Astrocyte of the hippocampus (primary cell): ENCODE measurements around the gene RGL3.
"Not testable (repeated sequence)": the region's sequence is repeated elsewhere in the genome, so short reads cannot be mapped to it uniquely, and the experiment has no call there.

ENCODE experiments used
- DNase-seq: peaks from one replicate; pipeline ENCODE4 v3.0.0; 2011; ENCODE audit warnings: low read depth, low spot score

RGL3 gene

DNA sequence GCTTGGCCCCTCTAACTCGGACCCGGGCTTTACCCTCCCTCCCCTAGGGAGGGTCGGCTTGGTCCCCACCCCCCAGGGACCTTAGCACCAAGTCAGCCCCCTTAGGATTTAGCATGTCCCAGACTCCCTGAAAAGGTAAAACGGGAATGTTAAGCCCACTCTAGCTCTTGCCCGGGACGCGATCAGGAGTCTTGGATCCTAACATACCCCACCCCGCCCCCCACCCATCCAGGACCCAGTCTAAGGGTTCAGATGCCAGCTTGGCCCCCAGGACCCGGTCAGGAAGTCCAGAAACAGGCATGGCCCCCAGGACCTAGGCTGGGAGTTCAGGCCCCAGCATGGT, 35.4 kb downstream of the RGL3 start:
- DNase-seq: no peak

DNA sequence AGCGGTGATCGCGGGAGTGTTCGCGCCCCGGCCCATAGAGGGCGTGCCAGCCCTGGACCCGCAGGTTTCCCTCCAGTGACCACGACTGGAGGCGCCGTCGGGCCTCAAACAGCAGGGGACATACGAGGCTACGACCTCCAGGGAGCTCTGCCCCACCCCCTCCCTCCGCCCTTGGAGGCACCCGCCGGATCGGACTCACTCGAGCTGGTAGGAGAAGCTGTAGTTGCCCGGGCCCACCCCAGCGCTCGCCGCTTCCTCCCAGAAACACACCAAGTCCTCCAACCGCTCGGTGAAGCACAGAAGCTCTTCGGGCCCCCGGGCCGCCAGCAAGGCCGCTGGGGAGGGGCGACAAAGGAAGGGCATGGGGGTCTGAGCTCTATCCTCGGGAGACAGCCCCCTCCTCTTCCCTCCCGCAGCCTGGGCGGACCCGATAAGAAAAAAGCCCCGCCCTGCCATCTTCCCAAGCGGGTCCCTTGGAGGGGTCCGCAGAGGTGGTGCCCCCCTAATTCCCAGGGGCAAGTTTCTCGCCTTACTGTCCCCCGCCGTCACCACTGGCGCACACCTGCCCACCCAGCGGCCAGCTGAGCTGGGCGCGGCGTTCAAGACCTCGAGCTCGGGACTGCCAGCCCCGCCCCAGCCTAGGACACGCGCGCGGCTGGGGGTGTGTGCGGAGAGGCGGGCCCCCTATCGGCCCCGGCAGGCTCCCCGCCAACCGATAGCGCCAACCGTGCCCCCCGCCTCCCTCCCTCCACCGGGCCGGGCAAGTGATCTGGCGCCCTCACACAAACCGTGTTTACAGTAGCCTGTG, 36.0 kb downstream of the RGL3 start:
- DNase-seq: peak; percentile 28

DNA sequence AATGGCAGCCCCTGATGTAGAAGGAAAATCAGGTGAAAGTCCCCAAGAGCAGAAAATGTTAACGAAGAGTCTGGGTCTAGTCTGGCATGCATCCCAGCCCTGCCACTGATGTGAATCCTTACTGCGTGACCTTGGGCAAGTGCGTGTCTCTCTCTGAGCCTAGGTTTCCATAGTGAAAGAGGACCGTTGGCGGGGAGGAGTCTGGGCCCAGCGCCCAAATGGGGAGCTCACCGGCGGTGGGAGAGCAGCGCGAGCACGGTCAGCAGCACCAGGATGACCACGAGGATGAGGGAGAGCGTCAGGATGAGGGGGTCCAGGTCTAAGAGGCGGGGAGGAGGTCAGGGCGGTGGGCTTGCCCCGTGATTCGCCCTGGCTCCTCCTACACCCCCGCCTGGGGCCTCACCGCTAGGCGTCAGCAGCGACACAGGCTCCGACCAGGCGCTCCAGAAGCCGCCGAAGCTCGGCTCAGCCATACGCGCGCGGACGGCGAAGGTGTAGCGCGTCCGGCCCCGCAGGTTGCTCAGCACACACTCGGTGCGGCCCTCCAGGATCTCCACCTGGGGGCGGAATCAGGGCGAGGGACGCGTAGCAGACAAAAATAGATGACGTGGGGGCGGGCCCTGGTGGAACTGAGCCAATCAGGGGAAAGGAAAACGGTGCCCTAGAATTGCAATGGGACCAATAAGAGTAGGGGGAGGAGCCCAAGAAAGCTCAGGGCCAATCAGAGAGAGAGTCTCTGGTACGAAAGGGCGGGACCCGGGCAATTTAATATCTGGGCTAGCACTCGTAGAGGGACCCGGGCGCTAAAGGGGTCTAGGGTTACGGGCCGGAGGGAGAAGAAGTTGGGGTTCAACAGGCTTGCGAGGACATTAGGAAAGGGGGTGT, 38.2 kb downstream of the RGL3 start:
- DNase-seq: peak; percentile 96

DNA sequence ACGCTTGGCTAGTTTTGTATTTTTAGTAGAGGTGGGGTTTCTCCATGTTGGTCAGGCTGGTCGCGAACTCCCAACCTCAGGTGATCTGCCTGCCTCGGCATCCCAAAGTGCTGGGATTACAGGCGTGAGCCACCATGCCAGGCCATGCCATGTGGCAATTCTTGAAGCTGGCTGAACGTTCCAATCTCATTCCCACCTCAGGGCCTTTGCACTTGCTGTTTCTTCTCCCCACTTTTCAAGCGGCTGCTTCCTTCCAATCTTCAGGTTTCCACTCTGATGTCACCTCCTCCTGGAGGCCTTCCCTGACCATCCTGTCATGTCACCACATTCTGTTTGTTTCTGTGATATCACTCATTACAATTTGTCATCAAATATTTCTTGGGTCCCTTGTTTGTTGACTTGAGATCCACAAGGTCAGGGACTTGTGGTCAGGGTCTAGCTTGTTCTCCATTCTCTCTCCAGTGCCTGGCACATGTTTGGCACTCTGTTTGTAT, 39.2 kb downstream of the RGL3 start:
- no peak for DNase-seq

DNA sequence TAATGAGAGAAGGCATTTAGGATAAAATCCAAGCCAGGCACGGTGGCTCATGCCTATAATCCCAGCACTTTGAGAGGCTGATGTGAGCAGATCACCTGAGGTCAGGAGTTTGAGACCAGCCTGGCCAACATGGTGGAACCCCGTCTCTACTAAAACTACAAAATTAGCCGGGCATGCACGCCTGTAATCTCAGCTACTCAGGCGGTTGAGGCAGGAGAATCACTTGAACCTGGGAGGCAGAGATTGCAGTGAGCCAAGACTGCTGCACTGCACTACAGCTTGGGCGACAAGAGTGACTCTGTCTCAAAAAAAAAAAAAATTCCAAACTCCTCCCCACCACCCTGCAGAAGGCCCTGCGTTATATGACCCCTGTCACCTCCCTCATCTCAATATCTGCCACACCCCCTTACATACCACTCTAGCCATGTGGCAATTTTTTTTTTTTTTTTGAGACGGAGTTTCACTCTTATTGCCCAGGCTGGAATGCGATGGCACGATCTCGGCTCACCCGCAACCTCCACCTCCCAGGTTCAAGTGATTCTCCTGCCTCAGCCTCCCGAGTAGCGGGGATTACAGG, 39.8 kb downstream of the RGL3 start:
- not testable (repeated sequence) for DNase-seq

DNA sequence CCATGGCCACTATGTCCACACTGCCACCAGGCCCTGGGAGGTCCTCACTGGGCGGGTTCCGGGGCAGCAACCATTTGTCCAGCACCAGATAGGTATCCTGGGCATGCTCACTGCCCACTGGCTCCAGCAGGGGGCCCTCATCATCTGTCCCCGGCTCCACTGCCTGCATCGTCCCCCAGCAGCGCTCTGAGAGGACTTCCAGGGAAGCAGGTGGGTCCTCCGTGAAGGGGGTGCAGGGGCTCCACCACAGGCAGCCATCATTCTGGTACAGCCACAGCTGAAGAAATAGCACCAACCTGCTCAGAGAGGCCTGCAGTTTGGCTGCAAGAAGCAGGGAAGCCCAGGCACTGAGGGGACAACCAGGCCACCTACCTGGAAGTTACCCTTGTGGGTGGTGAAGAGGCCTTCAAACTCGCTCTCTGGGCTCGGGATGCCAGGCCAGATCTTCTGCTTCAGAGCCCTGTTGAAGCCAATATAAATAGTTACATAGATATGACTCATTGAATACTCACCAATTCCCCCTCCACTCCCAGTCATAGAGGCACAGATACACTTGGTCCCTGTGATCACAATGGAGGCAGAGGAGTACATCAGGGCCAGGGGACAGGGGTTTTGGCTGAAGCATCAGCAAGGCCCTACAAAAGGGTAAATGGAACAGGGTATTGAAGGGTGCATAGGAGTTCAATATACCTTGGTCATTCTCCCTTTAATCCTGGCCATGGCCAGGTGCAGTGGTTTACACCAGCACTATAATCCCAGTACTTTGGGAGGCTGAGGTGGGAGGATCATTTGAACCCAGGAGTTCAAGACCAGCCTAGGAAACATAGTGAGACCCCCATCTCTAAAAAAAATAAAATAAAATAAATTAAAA, 40.6 kb downstream of the RGL3 start:
- peak; percentile 60 for DNase-seq

DNA sequence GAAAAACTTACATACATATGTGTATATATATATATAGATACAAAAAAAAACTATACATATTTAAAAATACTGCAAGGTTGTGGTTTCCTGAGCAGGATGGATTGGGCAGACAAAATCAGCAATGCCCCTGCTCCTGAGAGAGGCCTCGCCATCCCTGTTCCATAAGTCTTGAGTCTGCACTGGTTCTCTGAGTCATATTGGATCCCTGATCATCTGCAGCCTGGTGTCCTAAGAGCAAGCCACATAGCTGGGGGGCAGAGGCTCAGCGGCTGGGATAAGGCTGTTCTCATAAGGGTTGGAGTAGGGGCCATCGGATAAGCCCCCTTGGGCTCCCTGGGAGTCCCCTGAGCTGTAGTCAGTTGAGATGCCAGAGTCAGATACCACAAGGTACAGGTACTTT, 41.4 kb downstream of the RGL3 start:
- DNase-seq: peak; percentile 16

DNA sequence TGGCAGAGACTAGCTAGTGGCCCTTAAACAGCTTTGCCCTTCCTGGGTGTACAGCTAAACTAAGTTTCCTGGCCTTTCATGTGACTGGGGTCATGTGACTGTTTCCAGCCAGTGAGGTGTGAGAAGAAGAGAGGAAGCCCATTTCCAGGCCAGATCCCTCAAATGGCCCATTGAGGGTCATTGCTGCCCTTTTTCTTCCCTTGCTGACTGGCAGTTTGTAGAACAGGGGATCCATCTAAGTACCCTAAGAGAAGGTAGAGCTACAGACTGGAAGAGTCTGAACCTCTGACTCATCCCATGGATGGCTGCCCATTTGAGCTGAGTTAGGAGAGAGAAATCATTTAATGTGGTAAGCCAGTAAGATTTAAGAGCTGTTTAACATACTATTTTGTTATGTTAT, 41.9 kb downstream of the RGL3 start:
- peak; percentile 90 for DNase-seq

DNA sequence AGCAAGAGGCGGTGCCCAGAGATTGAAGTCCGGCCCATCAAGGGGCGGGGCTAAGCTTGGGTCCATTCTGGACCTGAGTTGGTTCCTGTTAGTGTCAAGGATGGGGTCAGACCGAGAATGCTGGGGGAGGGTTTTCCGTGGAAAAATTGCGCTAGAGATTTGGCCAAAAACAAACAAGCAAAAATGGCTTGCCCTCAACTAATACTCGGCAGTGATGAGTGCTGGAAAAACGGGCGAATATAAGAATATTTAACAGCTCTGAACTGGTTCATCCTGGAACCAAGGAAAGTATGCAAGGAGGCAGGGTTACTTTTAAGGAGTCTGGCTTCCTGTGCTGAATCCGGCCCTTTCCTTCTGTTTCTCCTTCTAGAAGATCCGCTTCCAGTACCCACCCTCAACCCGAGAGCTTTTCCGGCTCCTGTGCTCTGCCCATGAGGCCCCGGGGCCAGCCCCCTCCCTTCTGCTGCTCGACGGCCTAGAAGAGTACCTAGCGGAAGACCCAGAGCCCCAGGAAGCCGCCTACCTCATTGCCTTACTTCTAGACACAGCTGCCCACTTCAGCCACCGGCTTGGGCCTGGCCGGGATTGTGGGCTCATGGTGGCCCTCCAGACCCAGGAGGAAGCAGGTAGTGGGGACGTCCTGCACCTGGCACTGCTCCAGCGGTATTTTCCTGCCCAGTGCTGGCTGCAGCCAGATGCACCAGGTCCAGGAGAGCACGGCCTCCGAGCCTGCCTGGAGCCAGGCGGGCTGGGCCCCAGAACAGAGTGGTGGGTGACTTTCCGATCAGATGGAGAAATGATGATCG, 43.8 kb downstream of the RGL3 start:
- no peak for DNase-seq

DNA sequence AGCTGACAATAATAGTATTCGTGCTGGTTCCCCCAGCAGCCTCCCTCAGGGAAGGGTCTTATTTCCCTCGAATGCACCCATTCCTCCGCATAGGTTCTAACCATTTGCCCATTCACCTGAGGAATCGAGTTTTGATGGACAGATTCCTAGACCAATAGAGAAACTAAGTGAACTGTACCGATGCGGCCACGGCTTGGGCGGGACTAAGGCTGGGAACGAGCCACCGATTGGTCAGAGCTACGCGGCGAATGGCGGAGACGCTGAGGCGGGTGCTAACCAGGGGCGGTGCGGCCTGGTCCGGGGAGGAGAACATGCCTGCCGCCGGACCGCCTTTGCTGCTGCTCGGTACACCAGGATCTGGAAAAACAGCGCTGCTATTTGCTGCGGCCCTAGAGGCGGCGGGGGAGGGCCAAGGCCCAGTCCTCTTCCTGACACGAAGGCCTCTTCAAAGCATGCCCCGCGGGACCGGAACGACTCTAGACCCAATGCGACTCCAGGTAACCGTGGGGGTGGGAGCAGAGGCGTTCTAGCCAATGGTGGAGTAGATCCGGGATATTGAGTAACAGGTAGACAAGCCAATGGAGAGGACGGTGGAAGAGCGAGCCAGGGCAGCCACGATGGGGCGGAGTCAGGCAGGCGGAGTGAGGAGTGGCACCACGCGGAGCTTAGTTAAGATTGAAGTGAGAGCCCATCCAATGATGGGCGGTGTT, 44.5 kb downstream of the RGL3 start, which contains the start of gene SWSAP1:
Gene SWSAP1 (plus strand): TSS at position 234 of the 710 bp plus-strand sequence. CDS start 15 bp downstream, at position 249.
- DNase-seq: peak; percentile 100

DNA sequence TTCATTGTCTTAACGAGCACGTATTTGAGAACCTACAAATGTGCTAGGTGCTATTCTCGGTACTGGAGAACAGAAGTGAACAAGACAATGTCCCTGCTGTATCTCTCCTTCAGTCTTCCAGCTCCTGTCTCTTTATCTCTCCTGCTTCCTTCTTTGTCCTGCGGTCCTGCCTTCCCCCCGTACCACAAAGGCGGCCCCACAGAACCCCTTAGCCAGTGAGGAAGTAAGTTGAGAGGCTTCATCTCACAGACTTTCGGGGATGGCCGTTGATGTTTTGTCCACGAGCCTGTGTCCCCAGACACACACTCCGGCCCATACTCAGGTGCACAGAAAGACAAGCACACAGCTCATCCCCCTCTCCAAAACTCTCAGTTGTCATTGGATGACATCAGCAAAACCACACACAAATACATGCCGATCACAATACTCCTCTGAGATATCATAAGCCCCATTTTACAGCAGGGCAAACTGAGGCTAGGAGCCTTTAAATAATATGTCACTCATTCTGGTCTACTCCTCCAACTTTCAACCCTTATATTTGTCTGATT, 45.2 kb downstream of the RGL3 start:
- DNase-seq: no peak

DNA sequence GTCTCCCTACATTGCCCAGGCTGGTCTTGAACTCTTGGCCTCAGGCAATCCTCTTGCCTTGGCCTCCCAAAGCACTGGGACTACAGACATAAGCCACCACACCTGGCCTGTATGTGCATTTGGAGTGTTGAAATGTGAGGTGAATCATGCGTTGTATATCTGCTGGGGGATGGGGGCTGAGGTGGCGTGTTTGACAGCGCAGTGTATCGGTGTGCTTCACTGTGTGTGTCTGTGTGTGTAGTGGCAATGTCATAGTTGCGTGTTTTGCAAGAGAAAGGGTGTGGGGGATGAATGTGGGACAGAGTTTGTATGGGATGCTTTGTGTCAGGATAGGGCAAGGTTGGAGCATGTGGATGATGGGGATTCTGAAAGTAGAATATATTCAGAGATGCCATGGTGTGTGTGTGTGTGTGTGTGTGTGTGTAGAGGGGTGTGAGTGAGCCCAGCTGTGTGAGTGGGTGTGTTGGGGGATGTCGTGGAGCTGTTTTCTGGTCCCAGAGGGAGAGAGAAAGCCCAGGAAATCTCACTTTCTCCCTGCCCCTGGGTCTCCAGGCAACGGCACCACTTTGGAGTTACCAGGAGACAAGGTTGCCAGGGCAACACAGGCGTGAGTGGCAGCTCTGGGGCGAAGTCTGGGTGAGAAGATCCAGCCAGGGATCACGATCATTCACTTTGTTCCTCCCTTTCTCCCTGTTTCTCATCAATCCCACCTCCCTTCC, 45.8 kb downstream of the RGL3 start:
- peak; percentile 75 for DNase-seq

DNA sequence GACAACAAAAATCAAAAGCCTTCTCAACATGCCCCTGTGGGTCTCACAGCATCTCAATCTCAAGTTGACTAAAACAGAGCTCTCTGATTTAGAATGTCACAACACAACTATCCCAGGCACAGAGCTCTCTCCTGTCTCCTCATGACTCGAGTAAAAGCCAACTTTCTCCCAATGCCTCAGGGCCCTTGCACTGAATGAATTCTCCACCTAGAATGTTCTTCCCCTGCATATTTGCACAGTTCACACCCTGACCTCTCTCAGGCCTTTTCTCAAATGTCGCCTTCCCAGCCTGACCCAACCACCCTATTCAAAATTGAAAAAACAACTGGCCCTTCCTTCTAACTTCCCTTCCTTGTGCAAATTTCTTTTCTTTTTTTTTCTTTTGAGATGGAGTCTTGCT, 48.4 kb downstream of the RGL3 start:
- DNase-seq: no peak

DNA sequence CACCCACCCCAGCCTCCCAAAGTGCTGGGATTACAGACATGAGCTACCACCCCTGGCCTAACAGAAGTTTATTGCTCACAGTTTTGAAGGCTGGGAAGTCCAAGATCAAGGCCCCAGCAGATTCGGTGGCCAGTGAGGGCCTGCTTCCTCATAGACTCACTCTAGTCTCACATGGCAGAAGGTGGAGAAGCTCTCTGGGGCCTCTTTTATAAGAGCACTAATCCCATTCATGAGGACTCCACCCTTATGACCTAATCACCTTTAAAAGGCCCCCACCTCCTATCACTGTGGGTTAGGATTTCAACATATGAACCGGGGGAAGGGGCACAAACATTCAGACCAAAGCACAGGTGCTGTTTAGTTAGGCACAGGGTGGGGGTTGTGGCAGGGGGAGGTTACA, 51.6 kb downstream of the RGL3 start:
- no peak for DNase-seq

DNA sequence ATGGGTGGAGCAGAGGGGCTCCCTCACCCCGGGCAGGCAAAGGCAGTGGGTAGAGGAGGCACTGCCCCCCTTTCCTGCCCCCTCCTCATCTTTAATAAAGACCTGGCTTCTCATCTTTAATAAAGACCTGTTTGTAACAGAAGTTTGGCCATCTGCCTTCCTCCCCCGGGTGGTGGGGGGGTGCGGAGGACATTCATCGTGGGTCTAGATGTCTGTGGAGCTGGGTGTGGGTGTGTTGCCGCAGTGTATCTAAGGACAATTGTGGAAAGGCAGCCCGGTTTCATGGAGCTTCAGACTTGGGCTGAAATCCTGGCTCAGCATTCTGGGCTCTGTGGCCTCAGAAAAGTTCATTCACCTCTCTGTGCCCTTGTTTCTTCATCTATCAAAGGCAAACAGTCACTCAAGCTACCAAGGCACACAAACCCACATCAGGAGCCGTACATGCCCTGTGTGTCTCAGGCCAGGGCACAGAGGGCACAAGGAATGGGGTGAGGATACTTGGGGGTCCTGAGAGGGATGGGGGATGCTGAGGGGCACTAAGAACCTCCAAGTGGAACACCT, 53.5 kb downstream of the RGL3 start:
- DNase-seq: no peak

DNA sequence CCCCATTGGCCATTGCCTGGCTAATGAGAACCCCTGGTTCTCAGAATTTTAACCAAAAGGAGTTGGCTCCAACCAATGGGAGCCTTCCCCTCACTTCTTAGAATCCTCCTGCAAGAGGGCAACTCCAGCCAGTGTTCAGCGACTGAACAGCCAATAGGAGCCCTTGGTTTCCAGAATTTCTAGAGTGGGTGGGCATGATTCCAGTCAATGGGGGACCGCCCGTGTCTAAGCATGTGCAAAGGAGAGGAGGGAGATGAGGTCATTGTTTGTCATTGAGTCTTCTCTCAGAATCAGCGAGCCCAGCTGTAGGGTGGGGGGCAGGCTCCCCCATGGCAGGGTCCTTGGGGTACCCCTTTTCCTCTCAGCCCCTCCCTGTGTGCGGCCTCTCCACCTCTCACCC, 54.2 kb downstream of the RGL3 start:
- no peak for DNase-seq

DNA sequence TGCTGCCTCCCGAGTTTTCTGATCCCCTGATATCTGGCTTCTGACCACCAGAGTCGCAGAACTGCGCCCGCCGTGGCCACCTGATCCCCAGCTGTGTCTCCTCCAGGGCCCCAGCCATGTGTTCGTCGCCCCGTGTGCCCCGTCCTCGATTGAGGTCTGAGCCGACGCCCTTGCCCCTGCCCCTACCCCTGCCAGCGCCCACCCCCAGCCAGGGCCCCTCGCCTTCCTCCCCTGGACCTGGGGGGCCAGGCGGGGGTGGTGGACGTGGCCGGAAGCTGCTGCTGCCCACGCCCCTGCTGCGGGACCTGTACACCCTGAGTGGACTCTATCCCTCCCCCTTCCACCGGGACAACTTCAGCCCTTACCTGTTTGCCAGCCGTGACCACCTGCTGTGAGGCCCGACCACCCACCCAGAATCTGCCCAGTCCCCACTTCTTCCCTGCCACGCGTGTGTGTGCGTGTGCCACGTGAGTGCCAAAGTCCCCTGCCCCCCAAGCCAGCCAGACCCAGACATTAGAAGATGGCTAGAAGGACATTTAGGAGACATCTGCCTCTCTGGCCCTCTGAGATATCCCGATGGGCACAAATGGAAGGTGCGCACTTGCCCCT, 54.7 kb downstream of the RGL3 start:
- DNase-seq: no peak

DNA sequence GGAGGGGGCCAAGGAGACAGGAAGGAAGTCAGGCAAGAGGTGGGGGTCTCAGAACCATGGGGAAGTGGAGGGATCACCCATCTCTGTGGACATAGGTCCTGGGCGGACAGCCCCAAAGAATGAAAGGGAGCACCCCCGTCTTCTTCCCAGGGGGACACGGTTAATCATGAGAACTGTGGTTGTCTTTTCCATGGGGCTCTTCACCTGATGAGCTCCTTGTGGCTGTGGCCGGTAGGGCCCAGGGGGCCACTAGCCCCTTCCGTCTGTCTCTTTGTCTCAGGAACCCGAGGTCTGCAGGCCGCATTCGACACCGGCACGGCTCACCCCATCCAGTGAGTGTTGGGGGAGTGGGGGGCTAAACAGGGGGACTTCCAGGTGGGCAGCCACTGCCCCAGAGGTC, 55.2 kb downstream of the RGL3 start:
- no peak for DNase-seq
